Calu3 (cell line): ENCODE measurements around the gene SLC13A2. TPM values are rescaled to one million over a fixed set of nuclear protein-coding genes. Genes with fewer than 3 reads are reported as not detected.

ENCODE experiments used
- BruUV-seq: library from RNA; stranded (reverse); fragments of 400-500 nt; replicated peaks from 2 replicates; lab custom pipeline; 2021; lab: Mats Ljungman, UMichigan
- CTCF ChIA-PET: fragments of 300-600 bp; sonication (Branson Sonifier 250); formaldehyde crosslinking; loops from one replicate; lab custom pipeline; 2022; ENCODE audit warnings: antibody characterized with exemption; lab: Charles Lee
- DNase-seq: peaks from one replicate; pipeline ENCODE4 v3.0.0; 2022
- H3K27ac Mint-ChIP-seq: one replicate; pipeline ENCODE4 v1.8.0; 2022; ENCODE audit warnings: mixed read lengths; ENCODE audit not compliant: unreplicated experiment
- H3K27me3 Mint-ChIP-seq: one replicate; pipeline ENCODE4 v1.8.0; 2022; ENCODE audit warnings: mixed read lengths; ENCODE audit not compliant: unreplicated experiment
- H3K36me3 Mint-ChIP-seq: one replicate; pipeline ENCODE4 v1.8.0; 2022; ENCODE audit warnings: mild to moderate bottlenecking, moderate library complexity, mixed read lengths; ENCODE audit not compliant: insufficient read depth, unreplicated experiment
- H3K4me1 Mint-ChIP-seq: one replicate; pipeline ENCODE4 v1.8.0; 2022; ENCODE audit warnings: mild to moderate bottlenecking, low read depth, mixed read lengths; ENCODE audit not compliant: unreplicated experiment
- H3K4me3 Mint-ChIP-seq: one replicate; pipeline ENCODE4 v1.8.0; 2022; ENCODE audit warnings: mild to moderate bottlenecking, low read depth, moderate library complexity, mixed read lengths; ENCODE audit not compliant: unreplicated experiment
- H3K9me3 Mint-ChIP-seq: one replicate; pipeline ENCODE4 v1.8.0; 2022; ENCODE audit warnings: low read depth, mixed read lengths; ENCODE audit not compliant: unreplicated experiment
- intact Hi-C: fragments of 100-400 bp; cut with micrococcal nuclease; formaldehyde crosslinking; loops from one replicate; pipeline ENCODE4 v1.10.0; 2022; ENCODE audit not compliant: unreplicated experiment
- total RNA-seq: library from RNA; stranded (reverse); gene quantifications from 2 replicates; pipeline ENCODE4 v1.2.3, GENCODE V29; 2022
- TF ChIP-seq, protein P1 (sequence below): fragments of 200-600 bp; IDR thresholded peaks from one replicate; pipeline ENCODE4 v1.8.0; 2022; ENCODE audit warnings: antibody characterized with exemption; ENCODE audit not compliant: unreplicated experiment

The SLC13A2 gene
- total RNA-seq, 1 experiment from 2014 or later: not detected

DNA sequence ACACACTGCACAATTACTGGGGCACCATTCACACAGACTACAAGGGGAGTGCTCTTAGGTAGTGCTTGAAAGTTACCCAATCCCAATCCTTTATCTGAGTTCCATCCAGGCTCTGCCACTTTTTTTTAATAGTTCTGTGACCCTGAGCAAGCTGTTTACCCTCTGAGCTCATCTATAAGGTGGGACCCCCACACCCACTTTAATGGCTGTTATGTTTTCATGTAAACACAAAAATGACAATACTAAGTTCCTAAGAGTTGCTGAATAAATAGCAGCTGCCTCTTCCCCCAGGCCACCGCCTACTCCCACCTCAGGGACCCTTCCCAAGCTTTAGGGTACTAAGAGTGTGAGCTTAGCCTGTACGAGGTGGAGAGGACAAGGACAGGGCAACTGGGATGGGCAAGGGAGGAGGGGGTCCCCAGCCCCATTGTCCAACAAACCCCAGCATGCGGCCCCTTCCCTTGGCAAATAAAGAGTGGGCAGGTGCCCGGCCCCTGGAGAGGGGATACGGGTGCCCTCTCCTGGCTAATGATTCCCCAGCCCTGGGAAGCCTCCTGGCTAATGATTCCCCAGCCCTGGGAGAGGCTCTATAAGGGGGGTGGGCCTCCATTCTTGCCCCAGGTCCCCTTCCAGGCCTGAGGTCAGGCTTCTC lies 14.6 kb downstream of the SLC13A2 start:
- CTCF ChIA-PET: interaction anchor here (1.2 kb wide), 1 partner anchor 71 kb away, joined by 3 read pairs; no protein-coding TSS in a partner anchor
- H3K4me3 Mint-ChIP-seq: no peak overlapping the region
- peaks cover 59% of the 10 kb centered on the region for H3K27me3 Mint-ChIP-seq
- BruUV-seq: no TSS peak
- TF ChIP-seq, protein P1, sequence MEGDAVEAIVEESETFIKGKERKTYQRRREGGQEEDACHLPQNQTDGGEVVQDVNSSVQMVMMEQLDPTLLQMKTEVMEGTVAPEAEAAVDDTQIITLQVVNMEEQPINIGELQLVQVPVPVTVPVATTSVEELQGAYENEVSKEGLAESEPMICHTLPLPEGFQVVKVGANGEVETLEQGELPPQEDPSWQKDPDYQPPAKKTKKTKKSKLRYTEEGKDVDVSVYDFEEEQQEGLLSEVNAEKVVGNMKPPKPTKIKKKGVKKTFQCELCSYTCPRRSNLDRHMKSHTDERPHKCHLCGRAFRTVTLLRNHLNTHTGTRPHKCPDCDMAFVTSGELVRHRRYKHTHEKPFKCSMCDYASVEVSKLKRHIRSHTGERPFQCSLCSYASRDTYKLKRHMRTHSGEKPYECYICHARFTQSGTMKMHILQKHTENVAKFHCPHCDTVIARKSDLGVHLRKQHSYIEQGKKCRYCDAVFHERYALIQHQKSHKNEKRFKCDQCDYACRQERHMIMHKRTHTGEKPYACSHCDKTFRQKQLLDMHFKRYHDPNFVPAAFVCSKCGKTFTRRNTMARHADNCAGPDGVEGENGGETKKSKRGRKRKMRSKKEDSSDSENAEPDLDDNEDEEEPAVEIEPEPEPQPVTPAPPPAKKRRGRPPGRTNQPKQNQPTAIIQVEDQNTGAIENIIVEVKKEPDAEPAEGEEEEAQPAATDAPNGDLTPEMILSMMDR: no peak
- H3K27ac Mint-ChIP-seq: no peak overlapping the region
- no peaks in the 10 kb centered on the region for H3K36me3 Mint-ChIP-seq
- intact Hi-C loops: no loop called here
- peak; percentile 36 for DNase-seq
- H3K4me1 Mint-ChIP-seq: peaks cover under 1% of the 10 kb centered on the region
- H3K9me3 Mint-ChIP-seq: no peaks in the 10 kb centered on the region

DNA sequence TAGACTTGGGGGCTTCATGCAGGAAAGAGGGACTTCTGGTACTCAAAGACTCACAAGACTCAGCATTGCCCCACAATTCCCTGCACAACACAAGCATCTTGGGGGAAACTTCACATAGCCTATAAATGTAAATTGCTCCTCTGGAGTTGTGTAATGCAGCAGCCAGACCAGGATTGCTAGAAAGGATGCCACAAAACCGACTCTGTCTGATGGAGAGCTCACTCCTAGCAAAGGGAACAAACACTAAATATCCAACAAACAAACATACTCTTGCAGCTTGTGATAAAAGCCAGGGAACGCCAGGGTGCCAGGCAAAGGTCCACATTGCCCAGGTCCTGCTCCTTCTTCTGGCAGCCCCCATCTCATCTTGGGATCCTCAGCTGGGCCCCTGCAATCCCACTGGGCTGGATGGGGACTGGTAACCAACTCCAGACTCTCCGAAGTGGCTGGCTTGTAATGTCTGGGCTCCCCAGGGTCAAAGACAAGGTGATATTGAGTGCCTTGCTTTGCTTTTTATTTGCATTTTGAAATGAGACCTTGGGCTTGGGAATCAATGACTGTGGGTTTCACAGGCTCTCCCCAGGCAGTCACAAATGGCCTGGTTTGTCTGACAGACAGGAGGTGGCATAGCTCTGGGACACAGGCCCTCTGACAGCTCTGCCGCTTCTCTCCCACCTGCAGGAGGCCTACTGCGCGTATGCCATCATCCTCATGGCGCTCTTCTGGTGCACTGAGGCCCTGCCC lies 15.3 kb downstream of the SLC13A2 start:
- no peaks in the 10 kb centered on the region for H3K9me3 Mint-ChIP-seq
- no TSS peak for BruUV-seq
- TF ChIP-seq, protein P1: no peak
- H3K4me3 Mint-ChIP-seq: no peak overlapping the region
- no peak overlapping the region for H3K27ac Mint-ChIP-seq
- no peak for DNase-seq
- intact Hi-C loops: no loop called here
- peaks cover 62% of the 10 kb centered on the region for H3K27me3 Mint-ChIP-seq
- no peaks in the 10 kb centered on the region for H3K4me1 Mint-ChIP-seq
- CTCF ChIA-PET: interaction anchor here (1.2 kb wide), 1 partner anchor 72 kb away, joined by 3 read pairs; no protein-coding TSS in a partner anchor
- no peaks in the 10 kb centered on the region for H3K36me3 Mint-ChIP-seq

DNA sequence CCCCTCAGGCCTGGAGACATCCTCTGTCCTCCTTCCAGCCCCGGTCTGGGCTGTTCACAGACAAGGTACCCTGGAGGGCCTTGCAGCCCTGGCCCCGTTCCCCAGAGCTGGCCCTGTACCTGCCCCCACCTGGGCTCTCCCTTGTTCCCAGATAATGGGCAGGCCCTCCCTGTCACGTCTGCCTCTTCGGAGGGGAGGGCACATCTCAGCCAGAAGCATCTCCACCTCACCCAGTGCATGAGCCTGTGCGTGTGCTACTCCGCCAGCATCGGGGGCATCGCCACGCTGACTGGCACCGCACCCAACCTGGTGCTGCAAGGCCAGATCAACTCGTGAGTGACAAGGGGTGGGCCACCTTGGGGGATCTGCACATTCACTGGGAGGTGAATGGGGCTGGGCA lies 17.8 kb downstream of the SLC13A2 start:
- no TSS peak for BruUV-seq
- peaks cover 43% of the 10 kb centered on the region for H3K27me3 Mint-ChIP-seq
- peaks cover 4% of the 10 kb centered on the region for H3K36me3 Mint-ChIP-seq
- H3K4me3 Mint-ChIP-seq: no peak overlapping the region
- H3K27ac Mint-ChIP-seq: no peak overlapping the region
- H3K9me3 Mint-ChIP-seq: no peaks in the 10 kb centered on the region
- H3K4me1 Mint-ChIP-seq: no peaks in the 10 kb centered on the region
- CTCF ChIA-PET: no interaction called here
- TF ChIP-seq, protein P1: no peak
- no peak for DNase-seq
- intact Hi-C loops: loop anchor here (5.0 kb wide), 1 partner anchor 121 kb away; the partner anchor contains the start of gene RSKR

DNA sequence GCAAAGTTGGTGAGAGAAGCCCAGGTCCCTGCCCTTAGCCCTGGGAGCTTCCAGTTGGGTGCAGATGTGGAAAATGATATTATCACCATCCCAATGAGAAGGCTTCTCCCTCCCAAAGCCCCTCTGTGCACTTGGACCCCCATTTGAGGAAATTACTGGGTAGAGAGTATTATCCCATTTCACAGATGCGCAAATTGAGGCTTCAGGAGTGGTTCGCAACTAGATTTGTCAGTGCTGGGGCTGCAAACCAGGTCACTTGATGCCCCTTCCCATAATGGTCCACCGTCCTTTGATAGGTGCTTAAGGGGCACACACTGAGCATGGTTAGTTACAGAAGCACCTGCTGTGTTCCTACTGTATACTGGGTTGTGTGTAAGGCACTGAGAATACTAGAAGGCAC lies 18.4 kb downstream of the SLC13A2 start:
- no TSS peak for BruUV-seq
- Mint-ChIP-seq H3K36me3 (peaks cover 4% of the 10 kb centered on the region), H3K27ac (no peak overlapping the region), H3K9me3 (no peaks in the 10 kb centered on the region), H3K4me3 (no peak overlapping the region), H3K4me1 (no peaks in the 10 kb centered on the region), H3K27me3 (peaks cover 38% of the 10 kb centered on the region)
- CTCF ChIA-PET: no interaction called here
- intact Hi-C loops: loop anchor here (5.0 kb wide), 1 partner anchor 120 kb away; the partner anchor contains the start of gene RSKR
- TF ChIP-seq, protein P1: no peak
- DNase-seq: no peak
